Esophagus (tissue), 2 donors: ENCODE measurements around the gene MED13. TPM values are rescaled to one million over a fixed set of nuclear protein-coding genes. Genes with fewer than 3 reads are reported as not detected.

Experiments
- H3K27ac ChIP-seq, 2 donors: one replicate each; pipeline ENCODE4 v1.5.1; 2013; ENCODE audit warnings: low read depth in 2 of 2, mild to moderate bottlenecking in 2 of 2, inconsistent platforms in 1 of 2, low read length in 1 of 2, moderate library complexity in 1 of 2
- H3K27me3 ChIP-seq, 2 donors: one replicate each; pipeline ENCODE4 v1.6.1; 2013; ENCODE audit warnings: low read length in 2 of 2, control low read depth in 1 of 2, mild to moderate bottlenecking in 1 of 2; ENCODE audit not compliant: insufficient read depth in 2 of 2, control insufficient read depth in 1 of 2
- H3K36me3 ChIP-seq, 2 donors: one replicate each; pipeline ENCODE4 v1.6.1; 2013; ENCODE audit warnings: low read length in 1 of 2; ENCODE audit not compliant: control insufficient read depth in 2 of 2, insufficient read depth in 2 of 2
- H3K4me1 ChIP-seq, 2 donors: one replicate each; pipeline ENCODE4 v1.6.1; 2013; ENCODE audit warnings: low read length in 1 of 2; ENCODE audit not compliant: control insufficient read depth in 2 of 2, insufficient read depth in 2 of 2
- H3K4me3 ChIP-seq, 2 donors: one replicate each; pipeline ENCODE4 v1.5.1; 2013; ENCODE audit warnings: low read length in 2 of 2, mild to moderate bottlenecking in 2 of 2, low read depth in 1 of 2, moderate library complexity in 1 of 2
- H3K9me3 ChIP-seq, 2 donors: one replicate each; pipeline ENCODE4 v1.6.1; 2013; ENCODE audit warnings: mild to moderate bottlenecking in 2 of 2, low read depth in 1 of 2, low read length in 1 of 2, moderate library complexity in 1 of 2; ENCODE audit not compliant: control insufficient read depth in 2 of 2, insufficient read depth in 1 of 2
- WGBS, 2 donors: extraction: QIAGEN DNeasy Blood & Tissue Kit; methylation state at CpG; one replicate each; pipeline ENCODE4 v1.1.7; 2013; 5-methylcytosine and 5-hydroxymethylcytosine counted together
- polyA plus RNA-seq, 2 donors: library from polyadenylated mRNA; stranded (reverse); fragments of 200-250 nt; gene quantifications; one replicate each; pipeline ENCODE4 v1.2.3, GENCODE V29; 2013
- donor health status: healthy with polysubstance abuse.
- donor health status: Bipolar disorder and iron deficiency.

MED13 gene, protein sequence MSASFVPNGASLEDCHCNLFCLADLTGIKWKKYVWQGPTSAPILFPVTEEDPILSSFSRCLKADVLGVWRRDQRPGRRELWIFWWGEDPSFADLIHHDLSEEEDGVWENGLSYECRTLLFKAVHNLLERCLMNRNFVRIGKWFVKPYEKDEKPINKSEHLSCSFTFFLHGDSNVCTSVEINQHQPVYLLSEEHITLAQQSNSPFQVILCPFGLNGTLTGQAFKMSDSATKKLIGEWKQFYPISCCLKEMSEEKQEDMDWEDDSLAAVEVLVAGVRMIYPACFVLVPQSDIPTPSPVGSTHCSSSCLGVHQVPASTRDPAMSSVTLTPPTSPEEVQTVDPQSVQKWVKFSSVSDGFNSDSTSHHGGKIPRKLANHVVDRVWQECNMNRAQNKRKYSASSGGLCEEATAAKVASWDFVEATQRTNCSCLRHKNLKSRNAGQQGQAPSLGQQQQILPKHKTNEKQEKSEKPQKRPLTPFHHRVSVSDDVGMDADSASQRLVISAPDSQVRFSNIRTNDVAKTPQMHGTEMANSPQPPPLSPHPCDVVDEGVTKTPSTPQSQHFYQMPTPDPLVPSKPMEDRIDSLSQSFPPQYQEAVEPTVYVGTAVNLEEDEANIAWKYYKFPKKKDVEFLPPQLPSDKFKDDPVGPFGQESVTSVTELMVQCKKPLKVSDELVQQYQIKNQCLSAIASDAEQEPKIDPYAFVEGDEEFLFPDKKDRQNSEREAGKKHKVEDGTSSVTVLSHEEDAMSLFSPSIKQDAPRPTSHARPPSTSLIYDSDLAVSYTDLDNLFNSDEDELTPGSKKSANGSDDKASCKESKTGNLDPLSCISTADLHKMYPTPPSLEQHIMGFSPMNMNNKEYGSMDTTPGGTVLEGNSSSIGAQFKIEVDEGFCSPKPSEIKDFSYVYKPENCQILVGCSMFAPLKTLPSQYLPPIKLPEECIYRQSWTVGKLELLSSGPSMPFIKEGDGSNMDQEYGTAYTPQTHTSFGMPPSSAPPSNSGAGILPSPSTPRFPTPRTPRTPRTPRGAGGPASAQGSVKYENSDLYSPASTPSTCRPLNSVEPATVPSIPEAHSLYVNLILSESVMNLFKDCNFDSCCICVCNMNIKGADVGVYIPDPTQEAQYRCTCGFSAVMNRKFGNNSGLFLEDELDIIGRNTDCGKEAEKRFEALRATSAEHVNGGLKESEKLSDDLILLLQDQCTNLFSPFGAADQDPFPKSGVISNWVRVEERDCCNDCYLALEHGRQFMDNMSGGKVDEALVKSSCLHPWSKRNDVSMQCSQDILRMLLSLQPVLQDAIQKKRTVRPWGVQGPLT (N-terminal part only)
- polyA plus RNA-seq, result 1 to 10 TPM; 6.5 to 7.1 TPM

- no peaks in the 10 kb centered on the region for H3K9me3 ChIP-seq
- H3K27ac ChIP-seq, result peak within 1 kb of the TSS; percentile 97
- peaks cover 0 to 2% of the 10 kb centered on the region in 2 donors for H3K36me3 ChIP-seq
- WGBS, 2 donors, result 0 to 1% methylated on average over 32 to 74 of the region's 79 CpGs
- H3K27me3 ChIP-seq, result no peaks in the 10 kb centered on the region
- no peaks in the 10 kb centered on the region for H3K4me1 ChIP-seq
- H3K4me3 ChIP-seq, result peak within 1 kb of the TSS; percentile 81 to 92
These were observed at the start of gene MED13 for GRCh38 chr17:62064791-62065563. Gene MED13, minus strand, starts transcription at chr17:62065278. Its CDS starts 73 bp downstream, at chr17:62065205.

- Histone ChIP-seq H3K4me1 (no peaks in the 10 kb centered on the region), H3K27ac (no peak overlapping the region), H3K36me3 (no peaks in the 10 kb centered on the region), H3K9me3 (no peaks in the 10 kb centered on the region), H3K27me3 (no peaks in the 10 kb centered on the region), H3K4me3 (no peak overlapping the region)
- WGBS, 2 donors, result 69 to 74% methylated on average over 2 of the region's 2 CpGs
These were observed 47.2 kb upstream of the MED13 start for GRCh38 chr17:62112229-62112628.

DNA sequence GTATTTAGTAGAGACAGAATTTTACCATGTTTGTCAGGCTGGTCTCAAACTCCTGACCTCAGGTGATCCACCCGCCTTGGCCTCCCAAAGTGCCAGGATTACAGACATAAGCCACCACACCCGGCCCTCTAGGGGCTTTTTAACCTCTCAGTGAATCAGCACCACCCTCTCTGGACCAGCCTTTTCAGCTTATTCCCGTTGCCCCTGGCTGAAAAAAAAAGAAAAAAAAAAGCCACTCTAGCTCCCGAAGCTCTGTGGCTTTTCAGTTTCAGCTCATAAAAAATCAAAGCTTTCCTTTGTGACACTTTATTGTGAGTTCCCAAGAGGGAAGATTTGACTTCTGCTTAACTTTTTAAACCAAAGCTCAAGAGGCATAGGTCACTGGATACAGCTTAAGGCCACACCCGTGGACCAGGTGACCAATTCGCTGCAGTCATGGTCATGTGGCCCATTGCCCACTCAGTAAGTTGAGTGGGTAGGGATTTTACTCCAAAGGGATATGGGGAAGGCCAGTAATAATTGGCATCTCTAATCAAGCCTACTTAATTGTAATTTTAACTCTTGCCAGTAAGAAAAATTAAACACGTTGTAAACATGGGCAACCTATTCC is 46.6 kb upstream of the MED13 start:
- no peak overlapping the region for H3K27ac ChIP-seq
- H3K9me3 ChIP-seq, result no peaks in the 10 kb centered on the region
- no peaks in the 10 kb centered on the region for H3K27me3 ChIP-seq
- H3K4me1 ChIP-seq, result no peaks in the 10 kb centered on the region
- WGBS, 2 donors, result 45 to 54% methylated on average over 7 of the region's 7 CpGs
- H3K4me3 ChIP-seq, result no peak overlapping the region
- no peaks in the 10 kb centered on the region for H3K36me3 ChIP-seq

- no peak overlapping the region for H3K27ac ChIP-seq
- H3K9me3 ChIP-seq, result no peaks in the 10 kb centered on the region
- H3K4me3 ChIP-seq, result no peak overlapping the region
- no peaks in the 10 kb centered on the region for H3K27me3 ChIP-seq
- no peaks in the 10 kb centered on the region for H3K36me3 ChIP-seq
- 73 to 85% methylated on average over 3 of the region's 3 CpGs for WGBS, 2 donors
- no peaks in the 10 kb centered on the region for H3K4me1 ChIP-seq
These were observed 45.9 kb upstream of the MED13 start for GRCh38 chr17:62110923-62111484.

DNA sequence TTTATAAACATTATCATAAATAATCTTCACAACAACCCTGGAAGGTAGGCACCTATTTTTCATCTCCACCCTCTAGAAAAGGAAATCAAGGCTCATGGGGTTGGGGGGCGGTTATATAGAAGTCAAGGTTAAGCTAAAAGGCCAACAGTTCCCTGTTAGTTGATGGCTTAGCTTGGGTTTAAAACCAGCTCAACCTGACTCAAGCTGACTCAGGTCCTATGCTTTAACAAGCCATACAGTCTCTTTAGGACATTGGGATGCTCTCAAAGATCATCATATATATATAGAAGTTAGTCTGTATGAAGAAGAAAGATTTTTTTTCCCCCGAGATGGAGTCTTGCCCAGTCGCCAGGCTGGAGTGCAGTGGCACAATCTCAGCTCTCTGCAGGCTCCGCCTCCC is 44.8 kb upstream of the MED13 start:
- H3K9me3 ChIP-seq, result no peaks in the 10 kb centered on the region
- H3K36me3 ChIP-seq, result no peaks in the 10 kb centered on the region
- H3K27ac ChIP-seq, result no peak overlapping the region
- 88 to 90% methylated on average over 4 of the region's 4 CpGs for WGBS, 2 donors
- H3K4me1 ChIP-seq, result no peaks in the 10 kb centered on the region
- no peak overlapping the region for H3K4me3 ChIP-seq
- H3K27me3 ChIP-seq, result no peaks in the 10 kb centered on the region

DNA sequence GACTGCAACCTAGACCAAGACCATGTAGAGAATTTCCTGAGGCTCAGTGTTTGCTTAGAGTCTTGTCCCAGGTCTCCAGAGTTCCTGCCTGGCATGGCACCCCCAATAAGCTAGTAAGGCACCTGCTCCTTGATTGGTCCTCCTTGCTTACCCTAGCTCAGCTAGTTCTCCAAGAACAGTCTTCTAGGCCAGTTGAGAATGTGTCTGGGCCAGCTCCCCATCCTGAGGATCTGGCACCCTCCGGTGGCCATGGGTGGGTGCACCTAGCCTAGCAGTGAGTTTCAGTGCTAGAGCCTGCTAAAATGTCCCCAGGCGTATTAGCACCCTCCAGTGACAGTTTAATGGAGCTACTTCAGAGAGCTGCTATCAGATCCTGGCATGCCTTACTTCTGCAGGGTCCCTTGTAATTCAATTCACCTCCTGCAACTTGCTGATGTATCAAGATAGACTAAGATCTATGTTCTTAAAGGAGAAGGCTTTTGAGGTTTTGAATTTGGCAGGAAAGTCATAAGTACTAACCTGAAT is 44.4 kb upstream of the MED13 start:
- WGBS, 2 donors, result 28% methylated on average over 2 of the region's 2 CpGs
- Histone ChIP-seq H3K4me3 (no peak overlapping the region), H3K36me3 (no peaks in the 10 kb centered on the region), H3K27ac (no peak overlapping the region), H3K4me1 (no peaks in the 10 kb centered on the region), H3K27me3 (no peaks in the 10 kb centered on the region), H3K9me3 (no peaks in the 10 kb centered on the region)

DNA sequence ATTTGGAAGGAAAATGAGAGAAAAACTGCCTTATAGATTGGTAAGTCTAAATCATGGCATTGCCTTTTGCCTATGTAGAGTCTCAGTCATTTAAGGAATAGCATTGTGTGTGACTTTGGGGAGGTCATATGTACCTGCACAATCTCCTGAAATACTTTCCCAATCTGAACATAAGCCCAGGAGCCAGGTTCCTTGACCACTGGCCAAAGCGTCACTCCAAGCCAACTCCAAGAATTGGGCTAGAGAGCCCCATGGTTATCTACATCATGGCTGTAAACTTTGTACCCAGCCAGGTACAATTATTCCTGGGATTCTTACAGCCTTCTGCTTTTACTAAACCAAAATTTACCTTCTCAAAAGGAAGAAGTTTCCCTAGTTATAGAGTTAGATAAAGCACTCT is 40.8 kb upstream of the MED13 start:
- no peaks in the 10 kb centered on the region for H3K27me3 ChIP-seq
- WGBS, 2 donors, result 92 to 93% methylated on average over 1 of the region's 1 CpG
- no peak overlapping the region for H3K4me3 ChIP-seq
- no peaks in the 10 kb centered on the region for H3K9me3 ChIP-seq
- H3K36me3 ChIP-seq, result no peaks in the 10 kb centered on the region
- no peaks in the 10 kb centered on the region for H3K4me1 ChIP-seq
- no peak overlapping the region for H3K27ac ChIP-seq

DNA sequence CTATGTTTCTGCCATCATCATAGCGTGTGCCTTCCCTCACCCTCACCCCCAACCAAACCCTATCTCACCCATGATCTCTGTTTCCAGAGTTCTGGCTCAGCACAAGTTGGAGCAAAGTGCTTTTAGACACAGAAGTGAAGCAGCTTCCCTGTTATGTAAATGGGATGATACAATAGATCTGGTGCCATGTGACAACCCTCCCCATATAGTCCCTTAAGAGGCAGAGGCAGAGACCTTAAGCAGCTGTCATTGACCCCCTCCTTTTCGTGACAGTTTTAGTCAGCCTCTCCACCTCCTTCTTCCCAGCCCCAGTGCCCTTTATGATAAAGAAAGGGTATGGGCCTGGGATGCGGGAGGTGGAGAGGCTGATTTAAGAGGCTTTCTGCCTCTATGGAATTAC is 40.3 kb upstream of the MED13 start:
- Histone ChIP-seq H3K36me3 (no peaks in the 10 kb centered on the region), H3K4me3 (no peak overlapping the region), H3K9me3 (no peaks in the 10 kb centered on the region), H3K27me3 (no peaks in the 10 kb centered on the region), H3K27ac (no peak overlapping the region), H3K4me1 (no peaks in the 10 kb centered on the region)
- WGBS, 2 donors, result 93% methylated on average over 3 of the region's 3 CpGs
